ENCODE measurements around the gene TUBD1. TPM values are rescaled to one million over a fixed set of nuclear protein-coding genes. Genes with fewer than 3 reads are reported as not detected.

TUBD1 gene
- polyA plus RNA-seq, 1 donor (not counting 4 experiments of a cell fraction or from before 2014, with no cell fraction given): 7.6 TPM

- peaks cover 15% of the 10 kb centered on the region for H4K20me1 ChIP-seq (ENCODE audit: control insufficient read depth, extremely low read depth, insufficient read depth, low read length)
- H2AFZ ChIP-seq (ENCODE audit: control insufficient read depth, low read length): no peak overlapping the region
- no peaks in the 10 kb centered on the region for H3K9me1 ChIP-seq (ENCODE audit: control insufficient read depth, extremely low read depth, insufficient read depth, low read length)
- H3K9ac ChIP-seq (ENCODE audit: control insufficient read depth, extremely low read depth, insufficient read depth, low read length): peak overlapping the region; percentile 98
- peaks cover 34% of the 10 kb centered on the region for H3K79me2 ChIP-seq (ENCODE audit: control insufficient read depth, insufficient read depth, low read length)
- no peaks in the 10 kb centered on the region for H3K27me3 ChIP-seq (ENCODE audit: control insufficient read depth, extremely low read depth, insufficient read depth, low read length)
- H3K36me3 ChIP-seq (ENCODE audit: control insufficient read depth in 2 of 2, extremely low read depth in 1 of 2, insufficient read depth in 2 of 2, low read length in 2 of 2): peaks cover 3 to 25% of the 10 kb centered on the region in 2 experiments
- peak overlapping the region; percentile 85 for H3K4me2 ChIP-seq (ENCODE audit: control insufficient read depth, extremely low read depth, insufficient read depth, low read depth, low read length)
- no peaks in the 10 kb centered on the region for H3K9me3 ChIP-seq (ENCODE audit: control insufficient read depth, low read depth, low read length)
- TF ChIP-seq EZH2 (IDR thresholded peaks at IDR 0.05; ENCODE audit: low read length): no peak
- no peak for TF ChIP-seq CTCF (optimal IDR thresholded peaks at IDR 0.05 in 1 of 3, IDR thresholded peaks at IDR 0.05 in 1 of 3, conservative IDR thresholded peaks at IDR 0.05 in 1 of 3; ENCODE audit: extremely low read depth in 1 of 3, insufficient read depth in 2 of 3, low read length in 3 of 3)
- peak; percentile 98 for DNase-seq (ENCODE audit: low read depth, low spot score)
- peak overlapping the region; percentile 96 for H3K27ac ChIP-seq (ENCODE audit: control insufficient read depth, insufficient read depth, low read length)
- dilution Hi-C loops (cut with MboI; ENCODE audit: extremely low pct_ligation_motif_present, low sequenced_read_pairs): no loop called here
- peak overlapping the region; percentile 53 to 98 (median 82) for H3K4me3 ChIP-seq (ENCODE audit: control insufficient read depth in 2 of 3, extremely low read depth in 1 of 3, insufficient read depth in 2 of 3, low read depth in 1 of 3, low read length in 3 of 3)
- peaks cover 13% of the 10 kb centered on the region for H3K4me1 ChIP-seq (ENCODE audit: control insufficient read depth, extremely low read depth, insufficient read depth, low read length)
- no peak for FAIRE-seq
Measured at GRCh38 chr17:59837308-59838051, 55.3 kb downstream of the TUBD1 start.

- DNase-seq (ENCODE audit: low read depth, low spot score) (no peak), FAIRE-seq (no peak)
- Histone ChIP-seq H3K9me1 (ENCODE audit: control insufficient read depth, extremely low read depth, insufficient read depth, low read length) (no peaks in the 10 kb centered on the region), H3K79me2 (ENCODE audit: control insufficient read depth, insufficient read depth, low read length) (peaks cover 10% of the 10 kb centered on the region), H3K4me1 (ENCODE audit: control insufficient read depth, extremely low read depth, insufficient read depth, low read length) (peaks cover 49% of the 10 kb centered on the region), H2AFZ (ENCODE audit: control insufficient read depth, low read length) (no peak overlapping the region), H3K27me3 (ENCODE audit: control insufficient read depth, extremely low read depth, insufficient read depth, low read length) (no peaks in the 10 kb centered on the region), H3K9ac (ENCODE audit: control insufficient read depth, extremely low read depth, insufficient read depth, low read length) (no peak overlapping the region), H3K4me3 (ENCODE audit: control insufficient read depth in 2 of 3, extremely low read depth in 1 of 3, insufficient read depth in 2 of 3, low read depth in 1 of 3, low read length in 3 of 3) (no peak overlapping the region), H4K20me1 (ENCODE audit: control insufficient read depth, extremely low read depth, insufficient read depth, low read length) (no peaks in the 10 kb centered on the region), H3K9me3 (ENCODE audit: control insufficient read depth, low read depth, low read length) (no peaks in the 10 kb centered on the region), H3K27ac (ENCODE audit: control insufficient read depth, insufficient read depth, low read length) (no peak overlapping the region), H3K36me3 (ENCODE audit: control insufficient read depth in 2 of 2, extremely low read depth in 1 of 2, insufficient read depth in 2 of 2, low read length in 2 of 2) (no peaks in the 10 kb centered on the region), H3K4me2 (ENCODE audit: control insufficient read depth, extremely low read depth, insufficient read depth, low read depth, low read length) (no peak overlapping the region)
- TF ChIP-seq EZH2 (IDR thresholded peaks at IDR 0.05; ENCODE audit: low read length) (no peak), CTCF (optimal IDR thresholded peaks at IDR 0.05 in 1 of 3, IDR thresholded peaks at IDR 0.05 in 1 of 3, conservative IDR thresholded peaks at IDR 0.05 in 1 of 3; ENCODE audit: extremely low read depth in 1 of 3, insufficient read depth in 2 of 3, low read length in 3 of 3) (no peak)
- dilution Hi-C loops (cut with MboI; ENCODE audit: extremely low pct_ligation_motif_present, low sequenced_read_pairs): no loop called here
Measured at GRCh38 chr17:59832883-59833379, 59.8 kb downstream of the TUBD1 start.

All from keratinocyte (primary cell).